HG03571 (cell line): ENCODE data around the gene ARHGEF25.

ENCODE experiments used
- ATAC-seq: cut with Tn5 transposase; IDR thresholded peaks from one replicate; pipeline ENCODE4 v1.9.1; 2021; ENCODE audit not compliant: unreplicated experiment

The ARHGEF25 gene

DNA sequence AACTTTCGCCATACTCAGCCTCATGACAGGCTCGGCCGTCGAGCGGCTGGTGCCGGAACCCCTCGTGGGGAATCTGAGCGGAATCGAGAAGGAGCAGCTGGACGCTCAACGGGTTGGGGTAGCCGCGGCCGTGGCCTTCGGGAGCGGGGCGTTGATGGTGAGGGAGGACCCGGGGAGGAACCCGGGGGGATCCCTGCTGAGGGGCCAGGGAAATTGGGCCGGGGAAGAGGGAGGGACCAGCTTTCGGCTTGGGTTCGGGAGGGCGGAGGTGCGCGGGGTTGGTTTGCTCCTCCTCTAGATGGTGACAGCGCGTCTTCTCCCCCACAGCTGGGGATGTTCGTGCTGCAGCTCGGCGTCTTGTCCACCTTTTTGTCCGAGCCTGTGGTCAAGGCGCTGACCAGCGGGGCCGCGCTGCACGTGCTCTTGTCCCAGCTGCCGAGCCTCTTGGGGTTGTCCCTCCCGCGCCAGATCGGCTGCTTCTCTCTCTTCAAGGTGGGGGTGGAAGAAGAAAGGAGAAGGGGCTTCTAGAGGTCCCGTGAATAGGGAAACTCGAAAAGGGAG is 9.8 kb downstream of the ARHGEF25 start:
- ATAC-seq, result no peak

DNA sequence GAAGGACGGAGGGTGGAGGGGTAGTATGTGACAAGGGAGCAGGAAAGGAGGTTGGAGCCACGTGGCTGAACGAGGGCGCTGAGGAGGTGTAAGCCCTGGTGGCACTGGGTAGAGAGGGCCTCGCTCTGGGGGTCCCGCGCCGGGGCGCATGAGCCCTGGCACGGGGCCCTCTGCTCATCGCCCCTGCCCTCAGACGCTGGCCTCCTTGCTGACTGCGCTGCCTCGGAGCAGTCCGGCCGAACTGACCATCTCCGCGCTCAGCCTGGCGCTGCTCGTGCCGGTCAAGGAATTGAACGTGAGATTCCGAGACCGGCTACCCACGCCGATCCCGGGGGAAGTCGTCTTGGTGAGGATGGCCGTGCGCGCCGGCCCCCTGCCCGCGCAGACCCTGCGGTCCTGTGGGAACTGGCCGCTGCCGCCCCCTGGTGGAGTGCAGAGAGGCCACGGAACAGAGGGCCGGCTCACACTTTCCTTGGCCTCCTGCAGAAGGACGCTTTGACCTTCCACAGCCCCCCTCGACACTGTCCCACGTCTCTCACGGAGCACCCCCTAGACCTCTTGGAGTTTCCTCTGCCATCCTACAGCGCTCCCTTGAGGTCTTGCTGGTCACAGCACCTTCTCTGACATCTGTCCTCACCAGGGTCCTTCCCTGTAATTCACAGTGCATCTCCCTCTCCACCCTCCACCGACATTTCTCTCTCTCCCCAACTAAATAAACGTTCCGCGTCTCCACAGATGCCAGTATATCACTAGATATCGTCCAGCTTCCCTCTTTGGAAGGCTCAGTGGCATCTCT is 10.5 kb downstream of the ARHGEF25 start:
- ATAC-seq, result no peak

GRCh38 chr12:57622293-57623245 is 11.3 kb downstream of the ARHGEF25 start:
- ATAC-seq, result no peak

DNA sequence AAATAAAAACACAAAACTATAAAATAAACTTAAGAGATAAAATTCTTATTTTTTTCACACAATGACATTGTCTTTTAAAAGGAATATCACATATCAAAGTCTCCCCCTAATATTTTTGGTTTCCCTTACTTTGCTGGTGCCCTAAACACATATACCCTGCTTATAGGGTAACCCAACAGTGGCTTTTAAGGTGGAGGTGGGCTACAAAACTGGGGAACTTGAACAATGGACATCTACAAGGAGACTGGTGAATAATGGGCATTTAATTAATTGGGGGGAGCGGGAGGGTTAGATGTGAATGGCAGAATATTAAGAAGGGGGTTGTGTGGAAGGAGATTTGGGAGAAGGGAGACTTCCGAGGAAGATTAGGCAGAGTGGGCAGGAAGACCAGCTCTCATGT is 12.2 kb downstream of the ARHGEF25 start:
- no peak for ATAC-seq

DNA sequence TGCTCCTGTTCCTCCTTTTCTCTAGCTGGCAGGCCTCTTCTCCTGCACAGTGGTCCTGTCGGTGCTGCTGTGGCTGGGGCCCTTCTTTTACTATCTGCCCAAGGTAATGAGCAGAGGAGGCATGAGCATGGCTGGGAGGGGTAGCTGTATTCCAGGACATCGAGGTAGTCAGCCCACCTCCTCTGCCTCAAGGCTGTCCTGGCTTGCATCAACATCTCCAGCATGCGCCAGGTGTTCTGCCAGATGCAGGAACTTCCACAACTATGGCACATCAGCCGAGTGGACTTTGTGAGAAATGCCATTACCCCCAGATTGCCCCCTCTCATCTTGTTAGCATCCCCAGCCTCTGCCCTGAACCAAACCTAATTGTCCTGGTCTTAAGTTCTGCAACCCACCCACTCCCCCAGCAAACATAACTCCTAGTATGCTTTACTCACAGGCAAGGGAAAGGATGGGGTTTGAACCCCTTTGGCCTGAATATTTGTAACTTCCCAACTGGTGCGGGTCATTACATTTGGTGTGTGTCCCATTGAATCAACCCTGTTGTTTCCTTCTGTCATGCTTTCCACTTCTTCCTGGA is 12.7 kb downstream of the ARHGEF25 start:
- ATAC-seq, result no peak

DNA sequence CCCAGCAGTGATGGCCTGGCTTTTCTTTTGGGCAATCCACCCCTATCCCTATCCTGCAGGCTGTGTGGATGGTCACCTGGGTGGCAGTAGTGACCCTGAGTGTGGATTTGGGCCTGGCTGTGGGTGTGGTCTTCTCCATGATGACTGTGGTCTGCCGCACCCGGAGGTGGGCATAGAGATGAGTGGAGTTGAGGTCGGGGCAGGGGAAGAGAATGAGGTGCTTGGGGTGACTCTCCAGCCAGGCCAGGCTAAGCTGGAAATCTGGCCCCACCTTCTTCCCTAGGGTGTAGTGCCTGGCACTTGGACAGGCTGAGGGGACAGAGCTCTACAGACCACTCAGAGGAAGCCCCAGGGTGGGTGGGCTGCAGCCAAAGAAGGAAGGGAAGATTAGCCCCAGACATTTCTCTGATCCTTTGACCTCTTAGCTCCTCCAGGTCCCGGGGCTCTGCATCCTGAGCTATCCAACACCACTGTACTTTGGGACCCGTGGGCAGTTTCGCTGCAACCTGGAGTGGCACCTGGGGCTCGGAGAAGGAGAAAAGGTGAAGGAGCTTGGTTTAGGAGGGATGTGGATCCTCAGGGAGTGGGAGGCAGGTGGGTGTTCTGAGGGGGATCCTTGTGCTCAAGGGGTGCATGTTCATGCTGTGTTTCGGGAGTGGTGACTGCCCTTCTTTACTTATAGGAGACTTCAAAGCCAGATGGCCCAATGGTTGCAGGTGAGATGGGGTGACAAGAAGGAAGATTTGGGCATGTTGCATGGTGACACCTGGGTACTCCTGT is 13.4 kb downstream of the ARHGEF25 start:
- no peak for ATAC-seq

- no peak for ATAC-seq
Measured at GRCh38 chr12:57625261-57626032, 14.2 kb downstream of the ARHGEF25 start.

- no peak for ATAC-seq
Measured at GRCh38 chr12:57626111-57626920, 15.1 kb downstream of the ARHGEF25 start.

- no peak for ATAC-seq
Measured at GRCh38 chr12:57626921-57627445, 15.7 kb downstream of the ARHGEF25 start.

DNA sequence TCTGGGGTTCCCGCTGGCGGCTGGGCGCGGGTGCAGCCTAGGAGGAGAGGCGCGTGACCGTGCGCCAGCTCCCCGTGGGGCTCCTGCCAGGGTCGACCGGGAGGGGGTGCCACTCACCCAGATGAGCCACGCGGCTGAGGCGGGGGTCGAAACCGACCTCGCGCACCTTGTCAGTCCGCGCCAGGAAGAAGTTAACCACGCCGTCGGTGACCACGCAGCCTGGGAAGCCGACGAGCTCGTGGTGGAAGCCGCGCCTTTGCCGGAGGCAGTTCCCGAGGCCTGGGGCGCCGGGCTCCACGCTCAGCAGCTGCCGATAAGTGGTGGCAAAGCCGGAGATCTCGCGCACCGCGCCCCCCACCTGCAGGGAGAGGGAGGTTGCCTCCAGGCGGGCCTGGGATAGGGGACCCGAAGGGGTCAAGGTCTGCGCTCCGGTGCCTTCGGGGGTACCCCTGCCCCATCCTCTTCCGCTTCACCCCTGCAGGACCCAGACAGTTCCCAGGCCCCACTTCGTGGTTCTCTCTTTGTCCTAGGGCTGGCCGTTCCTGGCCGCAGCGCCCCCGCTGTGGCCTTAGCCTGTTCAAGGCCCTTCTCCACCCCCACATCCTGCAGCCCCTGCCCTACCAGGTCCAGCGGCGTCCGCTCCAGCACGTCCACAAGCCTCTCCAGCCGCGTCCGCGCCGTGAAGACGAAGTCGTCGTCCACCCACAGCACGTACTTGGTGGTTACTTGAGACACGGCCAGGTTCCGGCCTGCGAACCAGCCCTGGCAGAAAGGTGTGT is 16.5 kb downstream of the ARHGEF25 start:
- ATAC-seq, result no peak

DNA sequence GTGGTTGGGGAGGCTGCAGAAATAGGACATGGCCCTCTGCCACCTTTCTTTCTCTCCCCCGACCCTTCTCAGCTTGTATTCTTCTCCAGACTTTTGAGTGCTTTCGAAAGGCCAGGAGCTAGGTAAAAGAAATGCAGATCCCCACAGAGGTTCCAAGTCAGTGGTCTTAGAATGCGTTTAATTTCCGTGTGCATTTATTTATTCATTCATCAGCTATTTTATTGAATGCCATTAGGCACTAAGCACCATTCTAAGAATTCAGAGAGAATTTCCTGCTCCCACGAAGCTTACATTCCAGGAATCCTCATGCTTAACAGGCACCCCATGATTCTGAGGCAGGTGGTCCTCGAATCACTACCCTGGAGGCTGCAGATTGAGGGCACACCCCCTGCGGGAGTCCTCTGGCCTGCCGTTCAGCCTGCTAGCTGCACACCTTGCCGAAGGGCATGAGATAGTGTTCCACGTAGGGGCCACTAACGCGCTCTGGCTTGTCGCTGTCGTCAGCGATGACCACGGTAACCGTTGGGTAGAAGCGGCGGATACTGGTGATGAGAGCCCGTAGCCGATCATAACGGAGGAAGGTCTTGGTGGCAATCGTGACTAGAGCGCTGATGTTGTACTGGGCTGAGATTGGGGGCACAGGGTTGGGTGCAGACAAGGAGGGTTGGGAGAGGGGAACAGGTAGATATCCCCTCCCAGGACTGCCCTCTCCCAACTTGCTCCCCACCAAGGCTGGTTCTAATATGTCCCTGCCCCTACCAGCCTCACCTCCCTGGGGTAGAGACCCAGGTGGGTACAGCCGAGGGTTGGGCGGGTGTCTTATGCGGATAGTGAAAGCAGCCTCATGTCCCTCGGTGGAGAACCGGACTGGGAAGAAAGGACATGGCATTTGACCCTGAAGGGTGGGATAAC is 17.3 kb downstream of the ARHGEF25 start:
- no peak for ATAC-seq

GRCh38 chr12:57629897-57630471 is 18.7 kb downstream of the ARHGEF25 start:
- ATAC-seq, result no peak

DNA sequence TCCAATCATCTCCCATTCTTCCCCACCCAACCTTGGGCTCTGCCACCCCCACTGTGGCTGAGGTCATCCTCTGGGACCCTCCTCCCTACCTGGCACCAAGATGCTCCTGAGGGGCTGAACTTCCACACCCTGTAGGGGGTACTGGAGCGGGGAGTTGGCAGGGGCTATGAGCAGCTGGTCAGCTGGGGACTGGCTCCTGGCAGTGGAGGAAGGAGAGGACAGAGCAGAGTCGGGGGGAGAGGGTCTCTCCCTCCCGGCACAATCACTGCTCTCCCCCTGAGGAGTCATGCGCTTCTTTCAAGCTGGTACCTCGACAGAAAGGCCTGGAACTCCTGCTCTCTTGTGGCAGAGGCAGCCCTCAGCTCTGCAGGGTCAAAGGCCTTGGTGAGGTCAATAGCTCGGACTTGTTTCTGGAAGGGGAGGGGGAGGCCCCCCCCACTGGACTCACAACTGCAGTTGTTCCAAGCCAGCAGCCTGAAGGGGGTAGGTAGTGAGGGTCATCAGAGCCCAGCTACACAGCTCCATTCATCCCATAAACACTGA is 19.7 kb downstream of the ARHGEF25 start:
- no peak for ATAC-seq

DNA sequence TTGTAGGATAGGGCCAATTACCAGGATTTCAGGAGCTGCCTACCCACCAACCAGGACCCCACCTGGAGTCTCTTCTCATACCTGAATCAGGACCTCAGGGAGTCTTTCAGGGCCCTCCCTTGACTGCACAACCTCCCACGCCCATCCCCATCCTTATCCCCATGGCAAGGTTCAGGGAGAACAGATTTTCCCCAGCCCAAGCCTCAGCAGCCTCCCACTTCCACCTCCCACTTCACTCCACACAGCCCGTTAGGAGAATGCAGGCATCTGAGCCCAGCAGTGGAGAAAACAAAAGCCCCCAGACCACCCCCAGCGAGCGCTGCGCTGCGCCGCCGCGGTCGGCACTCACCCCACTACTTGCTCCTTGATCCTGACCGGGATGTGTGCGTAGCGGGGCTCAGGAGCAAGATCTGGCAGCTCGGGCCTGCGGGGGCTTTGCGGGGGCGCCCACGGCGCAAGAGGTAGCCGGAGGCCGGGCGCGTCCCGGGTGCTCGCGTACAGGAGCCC is 20.4 kb downstream of the ARHGEF25 start:
- ATAC-seq, result no peak

DNA sequence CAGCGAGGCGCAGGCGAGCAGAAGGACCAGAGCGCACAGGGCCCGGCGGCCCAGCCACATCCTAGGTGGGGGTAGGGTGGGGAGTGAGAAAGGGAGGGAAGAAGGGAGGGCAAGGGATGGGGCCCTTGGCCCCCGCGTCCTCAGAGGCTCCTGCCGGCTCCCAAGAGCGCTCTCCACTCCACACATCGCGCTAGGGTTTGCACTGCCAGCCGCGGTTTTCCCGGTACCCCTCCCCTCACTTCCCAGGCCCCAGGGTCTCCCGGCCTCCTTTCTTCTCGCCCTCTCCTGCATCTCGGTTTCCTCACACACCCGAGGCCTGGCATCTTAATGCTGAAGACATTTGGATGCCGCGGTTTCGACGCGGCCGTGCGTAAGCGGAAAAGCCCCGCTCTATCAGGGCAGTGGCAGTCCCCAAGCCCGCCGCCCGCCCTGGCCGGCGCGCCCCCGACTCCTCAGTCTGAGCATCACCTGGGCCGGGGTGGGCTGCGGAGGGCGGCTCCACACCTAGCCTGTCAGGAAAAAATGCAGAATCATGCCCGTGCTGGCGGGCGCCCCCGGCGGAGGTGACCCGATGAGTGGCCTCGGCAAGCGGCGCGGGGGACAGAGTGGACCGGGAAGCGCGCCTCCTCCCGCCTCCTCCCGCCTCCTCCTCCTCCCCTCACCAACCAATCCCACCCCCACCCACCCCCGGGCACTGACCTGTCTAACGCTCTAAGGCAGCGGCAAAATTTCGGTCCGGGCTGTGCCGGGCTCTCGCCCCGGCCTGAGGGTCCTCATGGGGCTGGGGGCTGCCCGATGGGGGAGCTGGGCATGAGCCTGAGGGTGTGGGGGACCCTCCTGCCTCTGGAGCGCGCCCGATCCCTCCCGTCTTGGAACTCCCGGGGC is 21.1 kb downstream of the ARHGEF25 start:
- no peak for ATAC-seq
